HUES64 (cell line): ENCODE results near the gene DGKD.
A peak's percentile ranks its signal among the peaks of the same experiment; 100 is the strongest.

ENCODE experiments used
- H3K27ac ChIP-seq: 2 replicates; pipeline ENCODE4 v1.7.0; 2013; ENCODE audit warnings: low read depth, low read length, inconsistent platforms
- H3K27me3 ChIP-seq: 2 replicates; pipeline ENCODE4 v1.6.1; 2013; ENCODE audit warnings: mild to moderate bottlenecking, low read length; ENCODE audit not compliant: insufficient read depth
- H3K36me3 ChIP-seq: 2 replicates; pipeline ENCODE4 v1.6.1; 2013; ENCODE audit warnings: mild to moderate bottlenecking, low read length; ENCODE audit not compliant: insufficient read depth
- H3K4me1 ChIP-seq: 2 replicates; pipeline ENCODE4 v1.6.1; 2013; ENCODE audit warnings: mild to moderate bottlenecking, low read length, moderate library complexity; ENCODE audit not compliant: insufficient read depth
- H3K4me3 ChIP-seq: 2 replicates; pipeline ENCODE4 v1.5.1; 2013; ENCODE audit warnings: mild to moderate bottlenecking, low read length, moderate library complexity
- H3K9ac ChIP-seq: 2 replicates; pipeline ENCODE4 v1.6.1; 2013; ENCODE audit warnings: mild to moderate bottlenecking, low read depth, low read length
- H3K9me3 ChIP-seq: 2 replicates; pipeline ENCODE4 v1.6.1; 2013; ENCODE audit warnings: low read depth, low read length; ENCODE audit not compliant: insufficient read depth
- WGBS: fragments of 150-250, 120-280 bp; methylation state at CpG from one replicate; pipeline ENCODE4 v1.1.7; 2013; ENCODE audit warnings: missing lambda C conversion rate; 5-methylcytosine and 5-hydroxymethylcytosine counted together

DGKD gene

GRCh38 chr2:233353101-233353768, 1.1 kb upstream of the DGKD start:
- 67% methylated on average over 22 of the region's 22 CpGs for WGBS
- peaks cover 36% of the 10 kb centered on the region for H3K27me3 ChIP-seq
- H3K9ac ChIP-seq: no peak overlapping the region
- H3K9me3 ChIP-seq: no peaks in the 10 kb centered on the region
- no peaks in the 10 kb centered on the region for H3K36me3 ChIP-seq
- no peak overlapping the region for H3K27ac ChIP-seq
- H3K4me3 ChIP-seq: peak overlapping the region; percentile 74
- peaks cover 6% of the 10 kb centered on the region; the same call in 1 of the 2 replicates for H3K4me1 ChIP-seq

GRCh38 chr2:233354500-233354924, 218 bp downstream of the DGKD start:
- no peaks in the 10 kb centered on the region for H3K36me3 ChIP-seq
- H3K4me1 ChIP-seq: peaks cover 6% of the 10 kb centered on the region; the same call in 1 of the 2 replicates
- H3K27me3 ChIP-seq: peaks cover 36% of the 10 kb centered on the region
- H3K27ac ChIP-seq: no peak overlapping the region
- H3K9me3 ChIP-seq: no peaks in the 10 kb centered on the region
- H3K4me3 ChIP-seq: peak overlapping the region; percentile 77
- under 1% methylated on average over 77 of the region's 77 CpGs for WGBS
- H3K9ac ChIP-seq: peak overlapping the region; percentile 78

GRCh38 chr2:233354971-233355574, 779 bp downstream of the DGKD start:
- Histone ChIP-seq H3K9me3 (no peaks in the 10 kb centered on the region), H3K36me3 (no peaks in the 10 kb centered on the region), H3K27ac (no peak overlapping the region), H3K9ac (peak overlapping the region; percentile 16; the same call in 1 of the 2 replicates), H3K4me3 (peak overlapping the region; percentile 77), H3K4me1 (peaks cover 6% of the 10 kb centered on the region; the same call in 1 of the 2 replicates), H3K27me3 (peaks cover 36% of the 10 kb centered on the region)
- WGBS: 6% methylated on average over 46 of the region's 46 CpGs

DNA sequence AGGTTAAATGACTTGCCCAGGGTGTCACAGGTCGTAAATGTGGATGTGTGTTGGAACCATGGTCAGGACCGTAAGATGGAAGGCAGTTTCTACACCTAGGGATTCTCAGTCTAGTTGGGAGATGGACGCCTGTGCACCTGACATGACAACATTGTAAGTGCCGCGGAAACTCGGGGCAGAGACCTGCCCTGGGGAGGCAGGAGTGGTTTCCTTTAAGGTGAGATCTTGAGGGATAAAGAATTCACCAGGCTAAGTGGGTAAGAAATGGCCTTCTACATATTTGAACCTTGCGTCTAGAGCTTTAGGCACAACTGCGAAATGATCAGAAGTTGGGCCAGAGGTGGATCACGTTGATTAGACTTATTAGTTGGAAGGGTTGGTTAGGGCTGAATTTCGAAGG, 1.6 kb downstream of the DGKD start:
- H3K36me3 ChIP-seq: no peaks in the 10 kb centered on the region
- H3K9me3 ChIP-seq: no peaks in the 10 kb centered on the region
- no peaks in the 10 kb centered on the region; the same call in 1 of the 2 replicates for H3K4me1 ChIP-seq
- no peak overlapping the region for H3K27ac ChIP-seq
- 91% methylated on average over 10 of the region's 10 CpGs for WGBS
- H3K9ac ChIP-seq: no peak overlapping the region
- H3K4me3 ChIP-seq: peak overlapping the region; percentile 77; the same call in 1 of the 2 replicates
- peaks cover 36% of the 10 kb centered on the region for H3K27me3 ChIP-seq

DNA sequence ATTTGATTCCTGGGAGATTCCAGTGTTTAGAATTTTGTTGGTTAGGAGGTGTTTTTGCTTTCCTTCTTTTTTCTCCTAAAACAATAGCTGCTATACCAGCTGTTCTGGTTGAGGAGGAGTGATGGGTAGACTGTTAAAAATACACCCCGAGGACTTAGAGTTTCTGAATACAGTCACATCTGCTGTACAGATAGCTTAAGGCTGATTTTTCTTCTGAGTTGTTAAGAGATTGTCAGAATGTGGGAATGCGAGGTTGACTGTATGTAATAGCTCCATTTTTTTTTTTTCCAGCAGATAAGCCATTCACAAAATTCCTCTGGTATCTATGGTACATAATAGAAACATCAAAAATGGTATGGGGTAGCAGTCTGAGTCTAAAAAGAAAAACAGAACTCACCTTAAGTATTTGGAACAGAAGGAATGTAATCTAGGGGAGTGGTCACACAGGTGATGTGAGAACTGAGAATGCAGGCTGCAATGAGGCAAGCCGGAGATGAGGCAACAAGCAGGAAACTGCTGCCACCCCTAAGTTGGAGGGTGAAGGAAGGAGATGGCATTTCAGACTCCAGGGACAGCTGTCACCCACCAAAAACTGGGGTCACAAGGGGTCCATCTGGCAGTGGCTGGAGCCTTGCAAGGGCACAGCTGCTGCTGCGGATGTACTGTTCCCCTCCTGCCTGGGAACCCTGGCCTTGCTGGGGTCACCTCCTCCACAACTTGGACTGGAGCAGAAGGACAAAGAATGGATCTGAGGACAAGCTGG, 2.4 kb downstream of the DGKD start:
- Histone ChIP-seq H3K27ac (no peak overlapping the region), H3K9ac (no peak overlapping the region), H3K4me1 (no peaks in the 10 kb centered on the region; the same call in 1 of the 2 replicates), H3K27me3 (peaks cover 36% of the 10 kb centered on the region), H3K9me3 (no peaks in the 10 kb centered on the region), H3K4me3 (no peak overlapping the region), H3K36me3 (no peaks in the 10 kb centered on the region)
- WGBS: 84% methylated on average over 3 of the region's 4 CpGs

GRCh38 chr2:233358335-233358734, 4.0 kb downstream of the DGKD start:
- no peaks in the 10 kb centered on the region; the same call in 1 of the 2 replicates for H3K36me3 ChIP-seq
- H3K4me3 ChIP-seq: no peak overlapping the region
- no peaks in the 10 kb centered on the region for H3K9me3 ChIP-seq
- H3K4me1 ChIP-seq: no peaks in the 10 kb centered on the region; the same call in 1 of the 2 replicates
- H3K27ac ChIP-seq: no peak overlapping the region
- peaks cover 24% of the 10 kb centered on the region for H3K27me3 ChIP-seq
- H3K9ac ChIP-seq: no peak overlapping the region
- WGBS: 96% methylated on average over 3 of the region's 4 CpGs

GRCh38 chr2:233358947-233359346, 4.7 kb downstream of the DGKD start:
- Histone ChIP-seq H3K27ac (no peak overlapping the region), H3K27me3 (peaks cover 18% of the 10 kb centered on the region), H3K4me1 (no peaks in the 10 kb centered on the region), H3K9ac (no peak overlapping the region), H3K36me3 (no peaks in the 10 kb centered on the region; the same call in 1 of the 2 replicates), H3K4me3 (no peak overlapping the region), H3K9me3 (no peaks in the 10 kb centered on the region)
- 95% methylated on average over 6 of the region's 6 CpGs for WGBS

DNA sequence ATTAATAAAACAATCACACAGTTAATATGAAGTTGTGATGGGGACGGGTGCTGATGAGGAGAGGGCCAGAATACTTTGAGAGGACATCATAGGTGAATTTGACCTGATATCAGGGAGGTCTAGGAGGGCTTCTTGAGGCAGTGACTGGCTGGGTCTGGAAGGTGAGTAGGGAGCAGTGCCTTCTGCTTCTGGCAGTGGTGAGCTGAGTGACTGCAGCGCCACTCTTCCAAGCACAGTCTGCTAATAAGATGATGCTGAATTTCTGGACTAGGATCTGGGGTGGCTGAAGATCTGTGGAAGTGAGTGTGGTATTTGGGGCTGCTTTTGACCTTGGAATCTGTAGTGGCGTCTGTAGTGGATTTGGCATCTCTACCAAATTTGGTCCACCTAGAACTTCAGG, 5.5 kb downstream of the DGKD start:
- Histone ChIP-seq H3K27me3 (peaks cover 18% of the 10 kb centered on the region), H3K36me3 (no peaks in the 10 kb centered on the region; the same call in 1 of the 2 replicates), H3K4me3 (no peak overlapping the region), H3K4me1 (no peaks in the 10 kb centered on the region), H3K27ac (no peak overlapping the region), H3K9me3 (no peaks in the 10 kb centered on the region), H3K9ac (no peak overlapping the region)
- WGBS: 95% methylated on average over 2 of the region's 3 CpGs

DNA sequence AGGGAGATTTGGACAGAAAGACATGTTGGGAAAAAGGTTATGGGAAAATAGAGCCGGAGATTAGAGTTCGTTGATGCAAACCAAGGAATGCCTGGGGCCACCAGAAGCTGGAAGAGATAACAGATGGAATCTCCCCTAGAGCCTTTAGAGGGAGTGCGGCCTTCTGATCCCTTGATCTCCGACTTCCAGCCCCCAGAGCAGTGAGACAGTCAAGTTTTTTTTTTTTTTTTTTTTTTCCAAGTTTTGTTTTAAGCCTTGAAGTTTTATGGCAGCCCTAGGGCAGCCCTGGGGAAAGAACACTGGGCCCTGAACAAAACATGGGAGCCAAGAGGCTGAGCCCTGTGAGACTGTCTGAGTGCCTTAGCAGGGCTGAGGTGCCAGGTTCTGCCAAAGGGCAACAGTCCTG, 6.5 kb downstream of the DGKD start:
- Histone ChIP-seq H3K27me3 (peaks cover 8% of the 10 kb centered on the region), H3K4me3 (no peak overlapping the region), H3K36me3 (no peaks in the 10 kb centered on the region; the same call in 1 of the 2 replicates), H3K9me3 (no peaks in the 10 kb centered on the region), H3K4me1 (no peaks in the 10 kb centered on the region), H3K27ac (no peak overlapping the region), H3K9ac (no peak overlapping the region)
- 81% methylated on average over 4 of the region's 4 CpGs for WGBS

- Histone ChIP-seq H3K36me3 (no peaks in the 10 kb centered on the region; the same call in 1 of the 2 replicates), H3K9me3 (no peaks in the 10 kb centered on the region), H3K27ac (no peak overlapping the region), H3K4me3 (no peak overlapping the region), H3K27me3 (peaks cover 3% of the 10 kb centered on the region; the same call in 1 of the 2 replicates), H3K4me1 (no peaks in the 10 kb centered on the region), H3K9ac (no peak overlapping the region)
- WGBS: 92% methylated on average over 7 of the region's 7 CpGs
These were observed 7.0 kb downstream of the DGKD start for GRCh38 chr2:233361297-233361696.

DNA sequence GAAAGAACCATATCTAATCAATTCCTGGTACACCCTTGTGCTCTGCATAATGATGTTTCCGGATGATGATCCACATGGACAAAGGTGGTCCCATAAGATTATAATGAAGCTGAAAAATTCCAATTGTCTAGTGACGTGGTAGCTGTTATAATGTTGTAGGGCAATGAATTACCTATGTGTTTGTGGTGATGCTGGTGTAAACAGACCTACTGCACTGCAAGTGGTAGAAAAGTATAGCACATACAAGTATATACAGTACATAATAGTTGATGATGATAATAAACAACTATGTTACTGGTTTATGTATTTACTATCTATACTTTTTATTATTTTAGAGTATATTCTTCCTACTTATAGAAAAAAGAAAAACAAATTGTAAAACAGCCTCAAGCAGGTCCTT, 8.4 kb downstream of the DGKD start:
- Histone ChIP-seq H3K9ac (no peak overlapping the region), H3K27me3 (no peaks in the 10 kb centered on the region), H3K4me1 (no peaks in the 10 kb centered on the region), H3K27ac (no peak overlapping the region), H3K36me3 (no peaks in the 10 kb centered on the region; the same call in 1 of the 2 replicates), H3K4me3 (no peak overlapping the region), H3K9me3 (no peaks in the 10 kb centered on the region)
- WGBS: 66% methylated on average over 2 of the region's 2 CpGs
